H1 (cell line): ENCODE results near the gene TRMT10B. TPM values are rescaled to one million over a fixed set of nuclear protein-coding genes. Genes with fewer than 3 reads are reported as not detected.

Experiments
- CTCF ChIA-PET: fragments of 300-600 bp; sonication (Branson Sonifier 250); formaldehyde crosslinking; loops from one replicate; lab custom pipeline; 2021; ENCODE audit not compliant: partially characterized antibody; lab: Charles Lee
- POLR2A ChIA-PET: fragments of 300-600 bp; sonication (Branson Sonifier 250); formaldehyde crosslinking; loops from one replicate; lab custom pipeline; 2021; ENCODE audit warnings: inconsistent platforms; ENCODE audit not compliant: partially characterized antibody; lab: Charles Lee
- DNase-seq, 2 experiments: peaks; one replicate each; pipeline versions ENCODE4 v3.0.0 to v3.0.0-alpha.2; 2010 to 2022; ENCODE audit warnings: low spot score in 2 of 2, low read depth in 1 of 2, mixed read lengths in 1 of 2
- FAIRE-seq: peaks from 2 replicates; lab custom pipeline; 2011; peaks lifted over from hg19 to GRCh38; lab: Jason Lieb, UNC
- H2AFZ ChIP-seq: 2 replicates; pipeline ENCODE4 v1.8.1; 2012; ENCODE audit warnings: low read length, inconsistent platforms
- H2AK5ac ChIP-seq: 2 replicates; pipeline ENCODE4 v1.6.1; 2013; ENCODE audit warnings: low read depth, low read length
- H2BK120ac ChIP-seq: replicated peaks from 2 replicates; pipeline ENCODE3; 2013; ENCODE audit warnings: low read depth, low read length, inconsistent platforms
- H2BK12ac ChIP-seq: 2 replicates; pipeline ENCODE4 v1.6.1; 2013; ENCODE audit warnings: low read depth, low read length
- H2BK15ac ChIP-seq: 2 replicates; pipeline ENCODE4 v1.6.1; 2013; ENCODE audit warnings: low read length
- H2BK20ac ChIP-seq: 2 replicates; pipeline ENCODE4 v1.6.1; 2013; ENCODE audit warnings: low read length
- H2BK5ac ChIP-seq: 2 replicates; pipeline ENCODE4 v1.6.1; 2013; ENCODE audit warnings: low read depth, low read length
- H3K14ac ChIP-seq: 2 replicates; pipeline ENCODE4 v1.6.1; 2013; ENCODE audit warnings: inconsistent platforms; ENCODE audit not compliant: insufficient read length
- H3K18ac ChIP-seq: 2 replicates; pipeline ENCODE4 v1.6.1; 2013; ENCODE audit warnings: low read length; ENCODE audit errors: extremely low read depth
- H3K23ac ChIP-seq: 2 replicates; pipeline ENCODE4 v1.6.1; 2013; ENCODE audit warnings: inconsistent platforms; ENCODE audit not compliant: insufficient read length
- H3K23me2 ChIP-seq: 2 replicates; pipeline ENCODE4 v1.6.1; 2013; ENCODE audit warnings: low read depth, low read length
- H3K27ac ChIP-seq: 2 replicates; pipeline ENCODE4 v1.6.1; 2011; ENCODE audit warnings: low read depth, low read length, inconsistent platforms
- H3K27me3 ChIP-seq, 4 experiments: replicated peaks in 1 of 4; 1 replicate in 1 of 4; 2 replicates in 3 of 4; pipeline versions ENCODE4 v1.6.1 to v1.8.1; 2011 to 2013; ENCODE audit warnings: low read length in 3 of 4, mild to moderate bottlenecking in 3 of 4, inconsistent platforms in 2 of 4, mixed read lengths in 2 of 4, moderate library complexity in 1 of 4; ENCODE audit not compliant: control insufficient read depth in 3 of 4, insufficient read depth in 3 of 4; ENCODE audit errors: extremely low read depth in 1 of 4
- H3K36me3 ChIP-seq, 4 experiments: 2 replicates each; pipeline versions ENCODE4 v1.6.1 to v1.8.1; 2011 to 2013; ENCODE audit warnings: mild to moderate bottlenecking in 4 of 4, low read length in 3 of 4, moderate library complexity in 2 of 4, control low read depth in 1 of 4, inconsistent platforms in 1 of 4; ENCODE audit not compliant: insufficient read depth in 4 of 4, control insufficient read depth in 2 of 4
- H3K4ac ChIP-seq: replicated peaks from 2 replicates; pipeline ENCODE3; 2013; ENCODE audit warnings: low read length, low read depth, mixed read lengths, inconsistent platforms; ENCODE audit not compliant: insufficient read length
- H3K4me1 ChIP-seq, 4 experiments: replicated peaks in 1 of 4; 1 replicate in 1 of 4; 2 replicates in 3 of 4; pipeline versions ENCODE4 v1.6.1 to v1.8.1; 2011 to 2013; ENCODE audit warnings: low read length in 3 of 4, inconsistent platforms in 2 of 4, mixed read lengths in 1 of 4; ENCODE audit not compliant: insufficient read depth in 4 of 4, control insufficient read depth in 3 of 4
- H3K4me2 ChIP-seq, 2 experiments: 2 replicates each; pipeline versions ENCODE4 v1.6.1 to v1.8.1; 2011 to 2013; ENCODE audit warnings: low read depth in 2 of 2, low read length in 2 of 2, control low read depth in 1 of 2, inconsistent platforms in 1 of 2, mild to moderate bottlenecking in 1 of 2; ENCODE audit not compliant: insufficient read depth in 1 of 2
- H3K4me3 ChIP-seq, 4 experiments: fragments of 200-600, 300-600 bp in 1 of 4; sonication (generic), shearing (Covaris generic), sonication (Bioruptor Twin) in 1 of 4; 2 replicates each; pipeline versions ENCODE4 v1.5.1 to v1.8.1; 2011 to 2016; ENCODE audit warnings: low read length in 4 of 4, low read depth in 3 of 4, control low read depth in 2 of 4, inconsistent platforms in 2 of 4, mild to moderate bottlenecking in 2 of 4, mixed read lengths in 1 of 4, moderate library complexity in 1 of 4; ENCODE audit not compliant: insufficient read depth in 2 of 4; ENCODE audit errors: extremely low read depth in 1 of 4
- H3K56ac ChIP-seq: replicated peaks from 2 replicates; pipeline ENCODE3; 2013; ENCODE audit warnings: low read depth, mild to moderate bottlenecking, mixed read lengths, low read length, inconsistent platforms; ENCODE audit not compliant: insufficient read length
- H3K79me1 ChIP-seq: 2 replicates; pipeline ENCODE4 v1.6.1; 2013; ENCODE audit warnings: low read depth, low read length, control low read depth
- H3K79me2 ChIP-seq, 2 experiments: 2 replicates each; pipeline versions ENCODE4 v1.6.1 to v1.8.1; 2012 to 2013; ENCODE audit warnings: low read length in 2 of 2, mild to moderate bottlenecking in 2 of 2, inconsistent platforms in 1 of 2; ENCODE audit not compliant: insufficient read depth in 2 of 2, control insufficient read depth in 1 of 2
- H3K9ac ChIP-seq, 4 experiments: replicated peaks in 1 of 4; 1 replicate in 1 of 4; 2 replicates in 3 of 4; pipeline versions ENCODE4 v1.6.1 to v1.8.1; 2011 to 2013; ENCODE audit warnings: low read depth in 3 of 4, low read length in 3 of 4, control low read depth in 2 of 4, mild to moderate bottlenecking in 2 of 4, moderate library complexity in 2 of 4, inconsistent platforms in 1 of 4; ENCODE audit errors: extremely low read depth in 1 of 4
- H3K9me3 ChIP-seq, 2 experiments: 2 replicates each; pipeline versions ENCODE4 v1.6.1 to v1.8.1; 2012 to 2013; ENCODE audit warnings: mild to moderate bottlenecking in 2 of 2, moderate library complexity in 2 of 2, control low read depth in 1 of 2, inconsistent platforms in 1 of 2, low read depth in 1 of 2, low read length in 1 of 2, mixed read lengths in 1 of 2; ENCODE audit not compliant: insufficient read depth in 2 of 2
- H4K20me1 ChIP-seq, 2 experiments: replicated peaks in 1 of 2; 2 replicates each; pipeline versions ENCODE3 to v1.8.1; 2011 to 2013; ENCODE audit warnings: inconsistent platforms in 2 of 2, low read length in 2 of 2, mild to moderate bottlenecking in 1 of 2; ENCODE audit not compliant: insufficient read depth in 2 of 2, control insufficient read depth in 1 of 2
- H4K5ac ChIP-seq: 2 replicates; pipeline ENCODE4 v1.6.1; 2013; ENCODE audit warnings: low read length, low read depth, mixed read lengths, inconsistent platforms; ENCODE audit not compliant: insufficient read length
- H4K8ac ChIP-seq: 2 replicates; pipeline ENCODE4 v1.8.0; 2013; ENCODE audit warnings: mild to moderate bottlenecking, moderate library complexity, low read length, inconsistent platforms; ENCODE audit not compliant: insufficient read depth; ENCODE audit errors: extremely low read depth
- H4K91ac ChIP-seq: replicated peaks from 2 replicates; pipeline ENCODE3; 2013; ENCODE audit warnings: low read length, mixed read lengths, inconsistent platforms; ENCODE audit not compliant: insufficient read length
- BRCA1 ChIP-seq: IDR thresholded peaks from 2 replicates; pipeline ENCODE4 v1.6.1; 2012; ENCODE audit warnings: low read depth, low read length, improper control_type of control experiment
- CEBPB ChIP-seq: IDR thresholded peaks from 2 replicates; pipeline ENCODE4 v1.6.1; 2012; ENCODE audit warnings: low read depth, low read length
- CHD1 ChIP-seq: IDR thresholded peaks from 2 replicates; pipeline ENCODE4 v1.6.1; 2012; ENCODE audit warnings: low read depth, low read length, improper control_type of control experiment
- MAFK ChIP-seq: IDR thresholded peaks from 2 replicates; pipeline ENCODE4 v1.6.1; 2012; ENCODE audit warnings: low read depth, mild to moderate bottlenecking, improper control_type of control experiment, low read length
- NANOG ChIP-seq: IDR thresholded peaks from 2 replicates; pipeline ENCODE4 v1.6.1; 2011; ENCODE audit warnings: low read length, low read depth, mild to moderate bottlenecking, inconsistent platforms; ENCODE audit not compliant: insufficient read depth, poor library complexity, severe bottlenecking
- NRF1 ChIP-seq: IDR thresholded peaks from 2 replicates; pipeline ENCODE4 v1.6.1; 2011; ENCODE audit warnings: mild to moderate bottlenecking, low read depth, low read length, improper control_type of control experiment
- POU5F1 ChIP-seq: IDR thresholded peaks from 2 replicates; pipeline ENCODE4 v1.6.1; 2011; ENCODE audit warnings: low read depth, mild to moderate bottlenecking, low read length, moderate library complexity
- RAD21 ChIP-seq, 2 experiments: IDR thresholded peaks in 1 of 2; conservative IDR thresholded peaks in 1 of 2; 2 replicates each; pipeline ENCODE4 v1.6.1; 2011; ENCODE audit warnings: low read depth in 2 of 2, low read length in 2 of 2, improper control_type of control experiment in 1 of 2, inconsistent platforms in 1 of 2, mild to moderate bottlenecking in 1 of 2, moderate library complexity in 1 of 2
- RXRA ChIP-seq: IDR thresholded peaks from 2 replicates; pipeline ENCODE4 v1.6.1; 2011; ENCODE audit warnings: low read depth, mild to moderate bottlenecking, low read length, moderate library complexity; ENCODE audit not compliant: insufficient read depth
- SIX5 ChIP-seq: IDR thresholded peaks from 2 replicates; pipeline ENCODE4 v1.6.1; 2011; ENCODE audit warnings: mild to moderate bottlenecking, low read depth, low read length
- SUZ12 ChIP-seq: fragments of 200-600 bp; sonication (generic); IDR thresholded peaks from 2 replicates; pipeline ENCODE4 v1.6.1; 2012; ENCODE audit warnings: mild to moderate bottlenecking, inconsistent platforms, low read length, moderate library complexity, mixed read lengths
- TAF1 ChIP-seq: IDR thresholded peaks from 2 replicates; pipeline ENCODE4 v1.6.1; 2011; ENCODE audit warnings: mild to moderate bottlenecking, low read depth, low read length
- TBP ChIP-seq: IDR thresholded peaks from 2 replicates; pipeline ENCODE4 v1.6.1; 2011; ENCODE audit warnings: low read depth, low read length, improper control_type of control experiment
- TCF12 ChIP-seq: IDR thresholded peaks from 2 replicates; pipeline ENCODE4 v1.6.1; 2011; ENCODE audit warnings: low read depth, mild to moderate bottlenecking, low read length
- WGBS, 2 experiments: shearing (Covaris generic) in 1 of 2; methylation state at CpG; one replicate each; pipeline versions ENCODE4 v1.1.6 to v1.1.7; 2013 to 2015; ENCODE audit warnings: low lambda C conversion rate in 2 of 2, mixed read lengths in 2 of 2, inconsistent platforms in 1 of 2, low coverage in 1 of 2, missing lambda C conversion rate in 1 of 2; ENCODE audit not compliant: insufficient replicate concordance in 2 of 2, insufficient coverage in 1 of 2, insufficient read length in 1 of 2; ENCODE audit errors: extremely low coverage in 1 of 2, missing lambda C conversion rate in 1 of 2; 5-methylcytosine and 5-hydroxymethylcytosine counted together
- polyA plus RNA-seq, 7 experiments: library from polyadenylated mRNA; depleted of rRNA in 3 of 7; stranded (reverse) in 5 of 7; unstranded in 2 of 7; fragments of >200 nt in 5 of 7; fragments of 200-250 nt in 2 of 7; gene quantifications; 1 replicate in 5 of 7; 2 replicates in 1 of 7; 4 replicates in 1 of 7; pipeline versions ENCODE4 v1.2.1 to v1.2.3, GENCODE V29; 2011 to 2013; ENCODE audit warnings: missing spikeins in 2 of 7, mixed read lengths in 2 of 7
- total RNA-seq: library from RNA; stranded (reverse); fragmentation: NEBNext Ultra II Directional; extraction: Animal tissue kit (Norgen Biotek cat#: 25700); gene quantifications from 2 replicates; pipeline ENCODE4 v1.2.1, GENCODE V29; 2021

The TRMT10B gene
- total and polyA plus RNA-seq, 2 of the 8 experiments (the other 6 are each of a cell fraction or from before 2014, with no cell fraction given) = 2.4 to 4.5 TPM

DNA sequence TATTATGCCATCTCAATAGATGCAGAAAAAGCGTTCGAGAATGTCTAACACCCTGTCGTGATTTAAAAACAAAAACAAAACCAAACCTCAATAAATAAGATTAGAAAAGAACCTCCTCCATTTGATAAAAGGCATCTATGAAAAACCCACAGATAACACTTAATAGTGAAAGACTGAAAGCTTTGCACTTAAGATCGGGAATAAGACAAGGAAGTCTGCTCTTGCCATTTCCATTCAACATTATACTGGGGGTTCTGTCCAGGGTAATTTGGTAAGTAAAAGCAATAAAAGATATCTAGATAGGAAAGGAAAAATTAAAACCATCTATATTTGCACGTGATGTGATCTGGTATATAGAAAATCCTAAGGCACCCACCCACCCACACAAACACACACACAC is 38.5 kb downstream of the TRMT10B start:
- DNase-seq = no peak
- H3K9me3 ChIP-seq = no peaks in the 10 kb centered on the region
- H4K20me1 ChIP-seq = no peaks in the 10 kb centered on the region
- H3K4me2 ChIP-seq = no peak overlapping the region
- no peaks in the 10 kb centered on the region for H3K79me1 ChIP-seq
- no peak overlapping the region for H4K91ac ChIP-seq
- H3K23ac ChIP-seq = no peak overlapping the region
- H2BK15ac ChIP-seq = no peak overlapping the region
- no peak overlapping the region for H4K8ac ChIP-seq
- H3K23me2 ChIP-seq = no peaks in the 10 kb centered on the region; the same call in 1 of the 2 replicates
- WGBS, 2 experiments = 85% methylated on average over 5 of the region's 5 CpGs; no CpG with 5 or more reads in 1 of the 2 experiments
- H3K36me3 ChIP-seq = no peaks in the 10 kb centered on the region
- H3K9ac ChIP-seq = no peak overlapping the region
- H2BK20ac ChIP-seq = no peak overlapping the region
- no peak for FAIRE-seq
- H4K5ac ChIP-seq = no peak overlapping the region
- no peak overlapping the region for H3K4ac ChIP-seq
- H3K18ac ChIP-seq = no peak overlapping the region
- H3K79me2 ChIP-seq = no peaks in the 10 kb centered on the region
- H2AFZ ChIP-seq = no peak overlapping the region
- POLR2A ChIA-PET = no interaction called here
- H3K27me3 ChIP-seq = peaks cover 0 to 3% (median 2%) of the 10 kb centered on the region in 4 experiments; a peak in 3 of 7 replicates
- H3K4me1 ChIP-seq = no peaks in the 10 kb centered on the region
- no peak overlapping the region for H3K14ac ChIP-seq
- H3K27ac ChIP-seq = no peak overlapping the region
- no peak overlapping the region for H3K4me3 ChIP-seq
- CTCF ChIA-PET = no interaction called here
- H3K56ac ChIP-seq = no peak overlapping the region
- no peak overlapping the region for H2BK120ac ChIP-seq
- H2BK5ac ChIP-seq = no peak overlapping the region
- no peak for TF ChIP-seq RXRA
- no peak for TF ChIP-seq SIX5
- no peak for TF ChIP-seq TCF12
- no peak for TF ChIP-seq MAFK
- no peak for TF ChIP-seq RAD21 (IDR thresholded peaks at IDR 0.05 in 1 of 2, conservative IDR thresholded peaks at IDR 0.05 in 1 of 2; ENCODE audit: low read depth in 2 of 2, low read length in 2 of 2)
- TF ChIP-seq NANOG = no peak
- no peak for TF ChIP-seq BRCA1
- TF ChIP-seq CHD1 = no peak
- TF ChIP-seq TBP = no peak
- TF ChIP-seq SUZ12 = no peak
- TF ChIP-seq TAF1 = no peak
- TF ChIP-seq CEBPB = no peak
- TF ChIP-seq POU5F1 = no peak
- no peak for TF ChIP-seq NRF1
- no peak overlapping the region for H2BK12ac ChIP-seq
- no peak overlapping the region for H2AK5ac ChIP-seq
